Smooth muscle cell (in vitro differentiated cells): Measurements from ENCODE around the gene IZUMO4. TPM values are rescaled to one million over a fixed set of nuclear protein-coding genes. Genes with fewer than 3 reads are reported as not detected.

ENCODE experiments used
- DNase-seq: peaks from one replicate; lab custom pipeline; 2025; ENCODE audit not compliant: unreplicated experiment; lab: John Stamatoyannopoulos, UW
- H2AFZ ChIP-seq: fragments of 200-600 bp; sonication (generic); 2 replicates; pipeline ENCODE4 v1.6.0; 2016; ENCODE audit warnings: antibody characterized with exemption, low read depth, mild to moderate bottlenecking
- H3F3A ChIP-seq: fragments of 200-600 bp; sonication (generic); 2 replicates; pipeline ENCODE4 v1.6.0; 2017; ENCODE audit warnings: antibody characterized with exemption, low read depth
- H3K27ac ChIP-seq: fragments of 200-600 bp; sonication (generic); 2 replicates; pipeline ENCODE4 v1.5.1; 2016; ENCODE audit warnings: low read depth, mild to moderate bottlenecking
- H3K27me3 ChIP-seq: fragments of 200-600 bp; sonication (generic); 2 replicates; pipeline ENCODE4 v1.6.1; 2016; ENCODE audit warnings: low read depth, mild to moderate bottlenecking
- H3K36me3 ChIP-seq: fragments of 200-600 bp; sonication (generic); 2 replicates; pipeline ENCODE4 v1.5.1; 2016; ENCODE audit warnings: low read depth
- H3K4me1 ChIP-seq: fragments of 200-600 bp; sonication (generic); 2 replicates; pipeline ENCODE4 v1.5.1; 2016; ENCODE audit warnings: low read depth
- H3K4me2 ChIP-seq: fragments of 200-600 bp; sonication (generic); 2 replicates; pipeline ENCODE4 v1.6.0; 2016; ENCODE audit warnings: mild to moderate bottlenecking
- H3K4me3 ChIP-seq: fragments of 200-600 bp; sonication (generic); 2 replicates; pipeline ENCODE4 v1.5.1; 2016; ENCODE audit warnings: mild to moderate bottlenecking
- H3K79me2 ChIP-seq: fragments of 200-600 bp; sonication (generic); 2 replicates; pipeline ENCODE4 v1.6.0; 2016; ENCODE audit warnings: low read depth, mild to moderate bottlenecking
- H3K9ac ChIP-seq: fragments of 200-600 bp; sonication (generic); 2 replicates; pipeline ENCODE4 v1.6.0; 2016; ENCODE audit warnings: low read depth
- H3K9me3 ChIP-seq: fragments of 200-600 bp; sonication (generic); replicated peaks from 2 replicates; pipeline ENCODE4 v1.5.1; 2016; ENCODE audit warnings: low read depth
- H4K20me1 ChIP-seq: fragments of 200-600 bp; sonication (generic); 2 replicates; pipeline ENCODE4 v1.6.0; 2016; ENCODE audit warnings: low read depth
- WGBS: methylation state at CpG from one replicate; pipeline ENCODE4 v1.1.7; 2016; ENCODE audit warnings: low lambda C conversion rate; 5-methylcytosine and 5-hydroxymethylcytosine counted together
- polyA plus RNA-seq: library from polyadenylated mRNA; unstranded; fragments of >200 nt; fragmentation: Nextera tagmentation; extraction: Ambion mirVana; gene quantifications from 2 replicates; pipeline ENCODE4 v1.2.1, GENCODE V29; 2016
- total RNA-seq: library from RNA; depleted of rRNA; stranded (reverse); fragments of >200 nt; gene quantifications from 2 replicates; pipeline ENCODE4 v1.2.3, GENCODE V29; 2014
- TF ChIP-seq, protein P1 (sequence below): fragments of 200-600 bp; sonication (generic); IDR thresholded peaks from 2 replicates; pipeline ENCODE4 v1.5.1; 2017; ENCODE audit warnings: borderline replicate concordance, mild to moderate bottlenecking, antibody characterized with exemption; ENCODE audit not compliant: insufficient read depth, poor library complexity, severe bottlenecking

The IZUMO4 gene
- total and polyA plus RNA-seq, 2 experiments from 2014 or later, result 0.48 to 1.6 TPM

DNA sequence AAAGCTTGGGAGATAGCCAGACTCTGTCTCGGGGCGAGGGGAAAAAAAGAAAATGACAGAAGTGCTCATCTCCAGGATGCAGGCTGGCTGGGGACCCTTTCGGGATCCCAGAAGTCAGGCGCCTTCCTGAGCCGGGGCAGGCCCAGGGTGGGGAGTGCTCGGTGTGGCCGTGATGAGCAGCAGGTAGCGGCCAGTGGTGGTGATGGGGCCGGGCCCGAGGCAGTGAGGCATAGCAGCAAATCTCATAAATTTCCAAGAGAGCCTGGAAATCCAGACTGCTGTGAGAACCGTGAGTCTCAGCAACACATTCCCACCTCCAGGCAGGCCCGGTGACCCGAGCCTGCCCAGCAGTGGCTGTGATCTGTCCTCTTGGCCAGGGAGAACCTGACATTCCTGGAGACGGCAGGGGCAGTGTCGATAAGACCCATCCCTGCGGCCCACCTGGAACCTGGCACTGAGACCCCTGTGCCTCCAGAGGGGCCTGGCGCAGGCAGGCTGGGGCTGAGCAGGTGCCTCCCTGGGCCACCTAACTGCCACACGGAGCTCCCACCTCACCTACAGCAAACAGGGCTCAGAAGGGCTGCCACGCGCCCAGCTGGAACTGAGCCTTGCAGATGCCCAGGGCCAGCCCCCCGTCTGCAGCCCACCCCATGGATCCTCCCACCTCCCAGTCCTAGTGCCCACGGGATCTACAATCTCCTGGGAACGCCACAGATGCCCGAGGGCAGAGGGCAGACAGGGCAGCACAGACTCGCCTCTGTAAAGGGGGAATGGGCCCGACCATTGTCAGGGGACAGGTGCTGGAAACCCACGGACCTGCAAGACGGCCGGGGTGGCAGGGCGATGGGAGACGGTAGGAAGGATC, 23.4 kb downstream of the IZUMO4 start:
- WGBS, result 97% methylated on average over 31 of the region's 31 CpGs
- Histone ChIP-seq H3K27me3 (no peaks in the 10 kb centered on the region), H3K79me2 (peaks cover 4% of the 10 kb centered on the region), H3K4me2 (no peak overlapping the region), H3K27ac (no peak overlapping the region), H3K9me3 (no peaks in the 10 kb centered on the region), H3K9ac (no peak overlapping the region), H3K4me1 (no peaks in the 10 kb centered on the region), H2AFZ (no peak overlapping the region), H3K4me3 (no peak overlapping the region), H3K36me3 (no peaks in the 10 kb centered on the region), H4K20me1 (peaks cover 70% of the 10 kb centered on the region), H3F3A (no peaks in the 10 kb centered on the region)
- DNase-seq, result no peak
- TF ChIP-seq, protein P1, sequence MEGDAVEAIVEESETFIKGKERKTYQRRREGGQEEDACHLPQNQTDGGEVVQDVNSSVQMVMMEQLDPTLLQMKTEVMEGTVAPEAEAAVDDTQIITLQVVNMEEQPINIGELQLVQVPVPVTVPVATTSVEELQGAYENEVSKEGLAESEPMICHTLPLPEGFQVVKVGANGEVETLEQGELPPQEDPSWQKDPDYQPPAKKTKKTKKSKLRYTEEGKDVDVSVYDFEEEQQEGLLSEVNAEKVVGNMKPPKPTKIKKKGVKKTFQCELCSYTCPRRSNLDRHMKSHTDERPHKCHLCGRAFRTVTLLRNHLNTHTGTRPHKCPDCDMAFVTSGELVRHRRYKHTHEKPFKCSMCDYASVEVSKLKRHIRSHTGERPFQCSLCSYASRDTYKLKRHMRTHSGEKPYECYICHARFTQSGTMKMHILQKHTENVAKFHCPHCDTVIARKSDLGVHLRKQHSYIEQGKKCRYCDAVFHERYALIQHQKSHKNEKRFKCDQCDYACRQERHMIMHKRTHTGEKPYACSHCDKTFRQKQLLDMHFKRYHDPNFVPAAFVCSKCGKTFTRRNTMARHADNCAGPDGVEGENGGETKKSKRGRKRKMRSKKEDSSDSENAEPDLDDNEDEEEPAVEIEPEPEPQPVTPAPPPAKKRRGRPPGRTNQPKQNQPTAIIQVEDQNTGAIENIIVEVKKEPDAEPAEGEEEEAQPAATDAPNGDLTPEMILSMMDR, result no peak

DNA sequence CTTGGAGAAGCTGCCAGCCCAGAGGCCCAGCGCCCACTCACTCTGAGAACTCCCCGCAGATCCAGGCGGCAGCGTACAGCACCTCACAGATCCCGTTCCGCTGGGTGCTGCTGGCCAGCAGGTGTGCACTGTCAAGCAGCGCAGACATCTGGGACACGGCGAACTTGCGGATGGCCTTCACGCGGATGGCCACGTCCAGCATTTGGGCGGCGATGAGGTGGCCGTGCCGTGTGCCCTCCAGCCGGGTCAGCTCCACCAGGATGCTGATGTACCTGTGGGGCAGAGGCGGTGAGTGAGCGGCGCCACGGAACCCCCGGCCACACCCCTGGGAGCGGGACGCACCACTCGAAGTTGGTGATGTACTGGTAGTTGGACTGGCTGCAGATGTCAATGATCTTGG, 24.1 kb downstream of the IZUMO4 start:
- Histone ChIP-seq H3K9me3 (no peaks in the 10 kb centered on the region), H3K27me3 (no peaks in the 10 kb centered on the region), H3F3A (no peaks in the 10 kb centered on the region), H3K4me1 (no peaks in the 10 kb centered on the region), H2AFZ (no peak overlapping the region), H3K79me2 (peaks cover 6% of the 10 kb centered on the region), H3K4me2 (no peak overlapping the region), H3K36me3 (no peaks in the 10 kb centered on the region), H4K20me1 (peaks cover 77% of the 10 kb centered on the region), H3K4me3 (no peak overlapping the region), H3K27ac (no peak overlapping the region), H3K9ac (no peak overlapping the region)
- 98% methylated on average over 26 of the region's 26 CpGs for WGBS
- no peak for DNase-seq
- TF ChIP-seq, protein P1, result no peak

DNA sequence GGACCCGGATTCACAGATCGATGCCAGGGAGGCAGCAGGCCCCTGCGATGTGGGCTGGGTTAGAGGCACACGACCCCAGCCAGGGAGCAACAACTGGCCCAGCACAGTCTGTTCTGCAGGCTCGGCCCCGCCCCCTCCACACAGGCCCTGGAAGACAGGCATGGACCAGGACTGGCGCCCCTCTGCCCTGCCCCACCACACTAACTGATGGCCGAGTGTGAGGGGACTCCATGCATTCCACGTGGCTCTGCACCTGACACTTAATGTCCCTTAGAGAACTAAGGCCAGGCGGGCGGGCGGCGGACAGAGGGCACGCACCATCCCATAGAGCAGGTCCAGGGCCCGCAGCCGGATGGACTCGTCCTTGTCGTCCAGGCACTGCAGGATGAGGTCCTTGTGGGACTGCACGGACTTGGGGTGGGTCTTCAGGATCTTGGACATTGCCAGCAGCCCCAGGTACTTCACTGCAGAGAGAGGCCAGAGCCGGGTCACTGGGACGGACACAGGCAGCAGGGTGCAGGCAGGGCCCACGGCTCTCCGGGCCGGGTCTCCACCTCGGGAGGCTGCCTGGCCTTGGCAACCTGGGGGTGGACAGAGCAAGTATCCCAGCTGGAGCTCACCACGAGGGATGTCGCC, 24.8 kb downstream of the IZUMO4 start:
- Histone ChIP-seq H3K9ac (no peak overlapping the region), H2AFZ (no peak overlapping the region), H3F3A (no peaks in the 10 kb centered on the region), H3K4me1 (no peaks in the 10 kb centered on the region), H3K79me2 (peaks cover 6% of the 10 kb centered on the region), H3K27ac (no peak overlapping the region), H3K27me3 (no peaks in the 10 kb centered on the region), H3K9me3 (no peaks in the 10 kb centered on the region), H3K4me3 (no peak overlapping the region), H3K36me3 (no peaks in the 10 kb centered on the region), H3K4me2 (no peak overlapping the region), H4K20me1 (peaks cover 83% of the 10 kb centered on the region)
- WGBS, result 97% methylated on average over 27 of the region's 27 CpGs
- TF ChIP-seq, protein P1, result no peak
- DNase-seq, result no peak

DNA sequence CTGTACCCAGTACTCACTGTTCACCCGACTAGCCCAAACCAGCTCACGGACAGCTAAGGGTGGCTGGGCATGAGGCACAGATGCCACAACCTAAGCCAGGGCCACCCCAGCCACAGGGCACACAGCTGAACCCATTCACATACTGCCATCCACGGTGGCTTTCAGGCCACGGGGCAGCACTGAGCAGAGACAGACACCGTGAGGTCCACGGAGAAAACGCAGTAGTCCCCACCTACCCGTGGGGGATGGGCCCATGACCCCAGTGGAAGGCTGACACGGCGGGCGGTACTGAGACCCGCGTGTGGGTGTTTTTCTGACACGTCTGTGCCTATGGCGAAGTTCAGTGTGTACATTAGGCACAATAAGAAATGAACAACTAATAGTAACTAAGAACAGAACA, 25.5 kb downstream of the IZUMO4 start:
- DNase-seq, result no peak
- Histone ChIP-seq H3K9me3 (no peaks in the 10 kb centered on the region), H3K27me3 (no peaks in the 10 kb centered on the region), H3K36me3 (no peaks in the 10 kb centered on the region), H3K4me1 (no peaks in the 10 kb centered on the region), H3K4me2 (no peak overlapping the region), H4K20me1 (peaks cover 90% of the 10 kb centered on the region), H3F3A (no peaks in the 10 kb centered on the region), H3K27ac (no peak overlapping the region), H2AFZ (no peak overlapping the region), H3K4me3 (no peak overlapping the region), H3K9ac (no peak overlapping the region), H3K79me2 (peaks cover 6% of the 10 kb centered on the region)
- TF ChIP-seq, protein P1, result no peak
- WGBS, result 93% methylated on average over 15 of the region's 15 CpGs
